ENCODE results near the gene OCRL.

The OCRL gene

GRCh38 chrX:129608496-129608895 is 68.4 kb downstream of the OCRL start:
- no peaks in the 10 kb centered on the region for H3K27me3 ChIP-seq
- no peak for DNase-seq
- no peak overlapping the region for H3K27ac ChIP-seq
- H3K36me3 ChIP-seq: no peaks in the 10 kb centered on the region
- H3K4me1 ChIP-seq: peaks cover 0 to 9% (median 0%) of the 10 kb centered on the region in 4 donors
- H3K9me3 ChIP-seq: no peaks in the 10 kb centered on the region
- H3K4me3 ChIP-seq: no peak overlapping the region
- intact Hi-C loops (cut with DNase I; ENCODE audit: low total_unique reads): loop anchor here (10.0 kb wide), 2 partner anchors 216 to 296 kb away; partner anchors contain the start of gene UTP14A
- no peak for TF ChIP-seq CTCF (IDR thresholded peaks at IDR 0.05)

- intact Hi-C loops (cut with DNase I; ENCODE audit: low total_unique reads): loop anchor here (10.0 kb wide), 2 partner anchors 215 to 295 kb away; partner anchors contain the start of gene UTP14A
Observed at GRCh38 chrX:129609395-129609794, 69.3 kb downstream of the OCRL start.

GRCh38 chrX:129612396-129612795 is 72.3 kb downstream of the OCRL start:
- H3K36me3 ChIP-seq: no peaks in the 10 kb centered on the region
- DNase-seq: no peak
- no peak for TF ChIP-seq CTCF (IDR thresholded peaks at IDR 0.05)
- no peaks in the 10 kb centered on the region for H3K9me3 ChIP-seq
- H3K27me3 ChIP-seq: no peaks in the 10 kb centered on the region
- no peaks in the 10 kb centered on the region for H3K4me1 ChIP-seq
- intact Hi-C loops (cut with DNase I; ENCODE audit: low total_unique reads): no loop called here
- H3K4me3 ChIP-seq: no peak overlapping the region
- no peak overlapping the region for H3K27ac ChIP-seq

More at GRCh38 chrX:129609395-129609794, 69.3 kb downstream of the OCRL start:
- no peak for TF ChIP-seq CTCF (IDR thresholded peaks at IDR 0.05)
- no peak overlapping the region for H3K4me3 ChIP-seq
- peaks cover 0 to 6% (median 0%) of the 10 kb centered on the region in 4 donors for H3K4me1 ChIP-seq
- no peaks in the 10 kb centered on the region for H3K27me3 ChIP-seq
- H3K27ac ChIP-seq: no peak overlapping the region
- no peak for DNase-seq
- no peaks in the 10 kb centered on the region for H3K36me3 ChIP-seq
- H3K9me3 ChIP-seq: no peaks in the 10 kb centered on the region

GRCh38 chrX:129613596-129613995 is 73.5 kb downstream of the OCRL start:
- intact Hi-C loops (cut with DNase I; ENCODE audit: low total_unique reads): no loop called here
- no peak for DNase-seq
- Histone ChIP-seq H3K27me3 (no peaks in the 10 kb centered on the region), H3K4me1 (no peaks in the 10 kb centered on the region), H3K36me3 (no peaks in the 10 kb centered on the region), H3K27ac (no peak overlapping the region), H3K9me3 (no peaks in the 10 kb centered on the region), H3K4me3 (no peak overlapping the region)
- TF ChIP-seq CTCF (IDR thresholded peaks at IDR 0.05): no peak

GRCh38 chrX:129614481-129615255 is 74.6 kb downstream of the OCRL start:
- H3K9me3 ChIP-seq: no peaks in the 10 kb centered on the region
- H3K27me3 ChIP-seq: no peaks in the 10 kb centered on the region
- H3K36me3 ChIP-seq: no peaks in the 10 kb centered on the region
- H3K27ac ChIP-seq: no peak overlapping the region
- H3K4me1 ChIP-seq: no peaks in the 10 kb centered on the region
- no peak for DNase-seq
- no peak overlapping the region for H3K4me3 ChIP-seq
- no peak for TF ChIP-seq CTCF (IDR thresholded peaks at IDR 0.05)
- intact Hi-C loops (cut with DNase I; ENCODE audit: low total_unique reads): no loop called here

Measured in tibial artery (tissue), 4 donors.